CD4-positive, alpha-beta T cell treated with Interleukin-12 subunit alpha and Interleukin-12 subunit beta, for 1 hour (primary cell): ENCODE measurements around the gene BPIFB3.

Experiments used
- DNase-seq: peaks from one replicate; pipeline ENCODE4 v3.0.0-alpha.2; 2020

BPIFB3 gene

GRCh38 chr20:33015700-33016580 is 37.8 kb upstream of the BPIFB3 start:
- no peak for DNase-seq

- no peak for DNase-seq
These were observed 37.1 kb upstream of the BPIFB3 start for GRCh38 chr20:33016581-33017109.

- DNase-seq: no peak
These were observed 36.2 kb upstream of the BPIFB3 start for GRCh38 chr20:33017542-33017941.

- no peak for DNase-seq
These were observed 35.4 kb upstream of the BPIFB3 start for GRCh38 chr20:33018169-33018931.

GRCh38 chr20:33019465-33020277 is 34.0 kb upstream of the BPIFB3 start:
- DNase-seq: no peak

- no peak for DNase-seq
These were observed 33.2 kb upstream of the BPIFB3 start for GRCh38 chr20:33020278-33021161.

- no peak for DNase-seq
These were observed 31.8 kb upstream of the BPIFB3 start for GRCh38 chr20:33021879-33022278.

GRCh38 chr20:33022289-33022688 is 31.4 kb upstream of the BPIFB3 start:
- DNase-seq: no peak

- no peak for DNase-seq
These were observed 30.8 kb upstream of the BPIFB3 start for GRCh38 chr20:33022694-33023438.

GRCh38 chr20:33023439-33024242 is 30.1 kb upstream of the BPIFB3 start:
- DNase-seq: no peak

GRCh38 chr20:33024243-33024560 is 29.5 kb upstream of the BPIFB3 start:
- DNase-seq: no peak

GRCh38 chr20:33024609-33025317 is 28.9 kb upstream of the BPIFB3 start:
- no peak for DNase-seq

- DNase-seq: no peak
These were observed 28.3 kb upstream of the BPIFB3 start for GRCh38 chr20:33025318-33025876.

GRCh38 chr20:33026072-33026778 is 27.5 kb upstream of the BPIFB3 start:
- DNase-seq: no peak

- DNase-seq: no peak
These were observed 26.6 kb upstream of the BPIFB3 start for GRCh38 chr20:33026779-33027759.

GRCh38 chr20:33027769-33028751 is 25.6 kb upstream of the BPIFB3 start:
- no peak for DNase-seq
